Fibroblast of skin of left biceps (primary cell): ENCODE results near the gene PGK1.
"Not testable (repeated sequence)": the region's sequence is repeated elsewhere in the genome, so short reads cannot be mapped to it uniquely, and the experiment has no call there.

Experiments used
- DNase-seq, 2 experiments: peaks; one replicate each; pipeline ENCODE4 v3.0.0-alpha.2; 2013; ENCODE audit warnings: low read depth in 2 of 2

PGK1 gene

DNA sequence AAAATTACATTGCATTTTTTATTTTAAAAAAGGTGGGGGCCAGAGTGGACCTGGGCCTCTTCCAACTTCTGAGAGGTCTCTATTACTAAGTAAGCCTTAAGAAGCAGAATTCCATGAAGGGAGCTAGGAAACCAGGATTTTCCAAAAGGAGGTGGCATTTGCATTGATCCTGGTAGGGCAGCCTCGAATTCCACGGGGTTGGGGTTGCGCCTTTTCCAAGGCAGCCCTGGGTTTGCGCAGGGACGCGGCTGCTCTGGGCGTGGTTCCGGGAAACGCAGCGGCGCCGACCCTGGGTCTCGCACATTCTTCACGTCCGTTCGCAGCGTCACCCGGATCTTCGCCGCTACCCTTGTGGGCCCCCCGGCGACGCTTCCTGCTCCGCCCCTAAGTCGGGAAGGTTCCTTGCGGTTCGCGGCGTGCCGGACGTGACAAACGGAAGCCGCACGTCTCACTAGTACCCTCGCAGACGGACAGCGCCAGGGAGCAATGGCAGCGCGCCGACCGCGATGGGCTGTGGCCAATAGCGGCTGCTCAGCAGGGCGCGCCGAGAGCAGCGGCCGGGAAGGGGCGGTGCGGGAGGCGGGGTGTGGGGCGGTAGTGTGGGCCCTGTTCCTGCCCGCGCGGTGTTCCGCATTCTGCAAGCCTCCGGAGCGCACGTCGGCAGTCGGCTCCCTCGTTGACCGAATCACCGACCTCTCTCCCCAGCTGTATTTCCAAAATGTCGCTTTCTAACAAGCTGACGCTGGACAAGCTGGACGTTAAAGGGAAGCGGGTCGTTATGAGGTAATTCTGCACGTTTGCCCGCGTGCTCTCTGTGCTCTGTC is at the start of gene PGK1:
TSS of gene PGK1 (plus strand) at position 626 of the 824 bp plus-strand sequence. CDS start at position 719, 93 bp downstream.
- peak; percentile 95 for DNase-seq

GRCh38 chrX:78063687-78064086 is 40.4 kb upstream of the PGK1 start:
- no peak for DNase-seq

DNA sequence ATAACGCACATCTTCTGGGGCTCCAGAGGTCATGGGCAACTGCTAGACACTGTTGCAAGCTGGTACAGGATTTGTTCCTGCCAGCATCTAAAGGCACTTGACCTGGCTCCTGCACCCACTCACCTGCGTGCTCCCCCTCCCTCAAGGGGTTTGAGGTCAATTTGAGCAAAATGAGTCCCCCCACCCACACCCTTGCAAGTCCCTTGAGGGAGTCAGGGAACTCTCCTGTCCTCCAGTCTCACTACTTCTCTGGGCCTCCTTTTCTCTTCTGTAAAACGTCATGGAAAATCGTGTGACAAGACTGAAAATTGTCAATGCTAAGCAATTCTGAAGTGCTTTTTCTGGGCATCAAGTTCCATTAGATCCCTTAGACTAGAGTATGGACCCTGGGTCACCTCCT is 39.9 kb upstream of the PGK1 start:
- no peak for DNase-seq

GRCh38 chrX:78064698-78065601 is 39.1 kb upstream of the PGK1 start:
- DNase-seq: peak; percentile 24 to 30

DNA sequence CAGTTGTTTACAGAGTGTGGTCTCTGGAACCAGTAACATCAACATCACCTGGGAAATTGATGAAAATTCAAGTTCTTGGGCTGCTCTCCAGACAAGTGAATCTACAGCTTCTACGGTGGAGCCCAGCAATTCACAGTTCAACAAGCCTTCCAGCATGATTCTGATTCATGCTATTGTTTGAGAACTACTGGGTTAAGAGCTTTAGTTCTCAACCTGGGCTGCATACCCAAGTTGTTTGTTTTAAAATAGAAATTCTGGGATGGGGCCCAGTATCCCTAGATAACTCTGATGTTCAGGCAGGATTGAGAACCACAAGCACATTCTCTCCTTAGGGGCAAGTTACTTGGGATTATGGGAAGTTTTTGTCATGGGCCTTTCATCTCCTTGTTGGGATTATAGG is 37.9 kb upstream of the PGK1 start:
- no peak for DNase-seq

DNA sequence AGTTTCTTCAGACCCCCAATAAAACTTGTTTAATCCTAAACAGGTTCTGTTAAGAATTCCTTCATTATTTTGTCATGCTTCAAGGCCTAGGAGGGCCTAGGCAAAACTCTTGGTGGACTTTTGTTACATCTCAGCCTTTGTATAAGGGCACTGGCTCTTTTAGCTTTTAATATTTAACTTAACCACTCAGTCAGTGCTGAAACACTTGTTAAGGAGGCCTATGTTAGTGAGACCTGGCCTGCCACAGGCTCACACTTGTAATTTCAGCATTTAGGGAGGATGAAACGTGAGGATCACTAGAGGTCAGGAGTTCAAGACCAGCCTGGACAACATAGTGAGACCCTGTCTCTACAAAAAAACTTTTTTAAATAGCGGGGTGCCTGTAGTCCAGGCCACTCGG is 32.7 kb upstream of the PGK1 start:
- no peak for DNase-seq

DNA sequence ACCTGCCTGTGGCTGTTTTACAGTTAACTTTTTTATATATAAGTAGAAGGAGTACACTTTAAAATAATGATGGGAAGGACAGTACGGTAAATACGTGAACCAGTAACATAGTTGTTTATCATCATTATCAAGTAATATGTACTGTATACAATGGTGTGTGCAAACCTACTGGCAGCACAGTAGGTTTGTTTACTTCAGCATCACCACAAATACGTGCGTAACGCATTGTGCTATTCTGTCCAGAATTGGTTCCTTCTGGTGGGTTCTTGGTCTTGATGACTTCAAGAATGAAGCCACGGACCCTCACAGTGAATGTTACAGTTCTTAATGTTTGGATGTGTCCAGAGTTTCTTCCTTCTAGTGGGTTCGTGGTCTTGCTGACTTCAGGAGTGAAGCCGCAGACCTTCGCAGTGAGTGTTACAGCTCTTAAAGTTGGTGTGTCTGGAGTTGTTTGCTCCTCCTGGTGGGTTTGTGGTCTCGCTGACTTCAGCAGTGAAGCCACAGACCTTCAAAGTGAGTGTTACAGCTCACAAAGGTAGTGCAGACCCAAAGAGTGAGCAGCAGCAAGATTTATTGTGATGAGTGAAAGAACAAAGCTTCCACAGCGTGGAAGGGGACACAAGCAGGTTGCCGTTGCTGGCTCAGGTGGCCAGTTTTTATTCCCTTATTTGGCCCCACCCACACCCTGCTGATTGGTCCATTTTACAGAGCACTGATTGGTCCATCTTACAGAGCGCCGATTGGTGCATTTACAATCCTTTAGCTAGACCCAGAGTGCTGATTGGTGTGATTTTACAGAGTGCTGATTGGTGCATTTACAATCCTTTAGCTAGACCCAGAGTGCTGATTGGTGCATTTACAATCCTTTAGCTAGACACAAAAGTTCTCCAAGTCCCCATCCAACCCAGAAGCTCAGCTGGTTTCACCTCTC is 30.6 kb upstream of the PGK1 start:
- not testable (repeated sequence) for DNase-seq

- DNase-seq: no peak
Observed at GRCh38 chrX:78074088-78074487, 30.0 kb upstream of the PGK1 start.

GRCh38 chrX:78075787-78076389 is 28.2 kb upstream of the PGK1 start:
- DNase-seq: no peak

- DNase-seq: not testable (repeated sequence)
Observed at GRCh38 chrX:78081413-78081812, 22.6 kb upstream of the PGK1 start.

GRCh38 chrX:78092296-78092695 is 11.8 kb upstream of the PGK1 start:
- no peak for DNase-seq

- DNase-seq: no peak
Observed at GRCh38 chrX:78098108-78098507, 5.9 kb upstream of the PGK1 start.

DNA sequence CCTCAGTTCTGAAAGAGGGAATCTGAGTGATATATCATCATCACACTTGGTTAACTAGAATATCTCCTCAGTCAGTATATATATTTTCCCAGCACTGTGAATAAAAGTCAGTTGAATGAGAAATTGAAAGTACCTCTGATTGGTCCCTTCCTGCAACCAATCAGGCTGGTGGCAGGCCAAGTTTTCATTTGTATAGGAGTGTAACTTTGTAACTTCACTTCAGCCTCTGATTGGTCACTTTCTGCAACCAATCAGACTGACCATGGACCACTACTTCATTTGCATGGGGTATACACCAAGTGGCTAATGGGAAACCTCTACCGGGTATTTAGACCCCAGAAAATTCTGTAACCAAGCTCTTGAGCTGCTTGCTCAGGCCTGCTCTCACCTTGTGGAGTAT is 2.0 kb upstream of the PGK1 start:
- no peak for DNase-seq

DNA sequence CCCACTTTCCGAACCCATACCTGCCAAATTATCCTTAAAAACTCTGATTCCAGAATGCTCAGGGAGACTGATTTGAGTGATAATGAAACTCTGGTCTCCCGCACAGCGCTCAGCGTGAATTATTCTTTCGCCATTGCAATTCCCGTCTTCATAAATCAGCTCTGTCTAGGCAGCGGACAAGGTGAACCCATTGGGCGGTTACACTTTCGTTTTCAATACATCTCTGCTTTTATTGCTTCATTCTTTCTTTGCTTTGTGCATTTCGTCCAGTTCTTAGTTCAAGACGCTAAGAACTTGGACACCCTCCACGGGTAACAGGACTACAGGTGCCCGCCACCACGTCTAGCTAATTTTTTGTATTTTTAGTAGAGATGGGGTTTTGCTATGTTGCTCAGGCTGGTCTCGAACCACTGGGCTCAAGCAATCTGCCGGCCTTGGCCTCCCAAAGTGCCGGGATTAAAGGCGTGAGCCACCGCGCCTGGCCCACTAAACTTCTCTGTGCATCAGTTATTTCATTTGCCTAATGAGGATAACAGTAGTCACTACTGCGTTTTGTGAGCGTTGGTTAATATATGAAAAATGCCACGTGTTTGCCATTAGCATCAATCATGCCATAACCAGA is 936 bp upstream of the PGK1 start:
- DNase-seq: no peak

- no peak for DNase-seq
Observed at GRCh38 chrX:78104447-78105176, 564 bp downstream of the PGK1 start.

GRCh38 chrX:78105944-78106650 is 2.0 kb downstream of the PGK1 start:
- DNase-seq: no peak

GRCh38 chrX:78106651-78106986 is 2.6 kb downstream of the PGK1 start:
- DNase-seq: no peak

GRCh38 chrX:78109458-78109857 is 5.4 kb downstream of the PGK1 start:
- no peak for DNase-seq

DNA sequence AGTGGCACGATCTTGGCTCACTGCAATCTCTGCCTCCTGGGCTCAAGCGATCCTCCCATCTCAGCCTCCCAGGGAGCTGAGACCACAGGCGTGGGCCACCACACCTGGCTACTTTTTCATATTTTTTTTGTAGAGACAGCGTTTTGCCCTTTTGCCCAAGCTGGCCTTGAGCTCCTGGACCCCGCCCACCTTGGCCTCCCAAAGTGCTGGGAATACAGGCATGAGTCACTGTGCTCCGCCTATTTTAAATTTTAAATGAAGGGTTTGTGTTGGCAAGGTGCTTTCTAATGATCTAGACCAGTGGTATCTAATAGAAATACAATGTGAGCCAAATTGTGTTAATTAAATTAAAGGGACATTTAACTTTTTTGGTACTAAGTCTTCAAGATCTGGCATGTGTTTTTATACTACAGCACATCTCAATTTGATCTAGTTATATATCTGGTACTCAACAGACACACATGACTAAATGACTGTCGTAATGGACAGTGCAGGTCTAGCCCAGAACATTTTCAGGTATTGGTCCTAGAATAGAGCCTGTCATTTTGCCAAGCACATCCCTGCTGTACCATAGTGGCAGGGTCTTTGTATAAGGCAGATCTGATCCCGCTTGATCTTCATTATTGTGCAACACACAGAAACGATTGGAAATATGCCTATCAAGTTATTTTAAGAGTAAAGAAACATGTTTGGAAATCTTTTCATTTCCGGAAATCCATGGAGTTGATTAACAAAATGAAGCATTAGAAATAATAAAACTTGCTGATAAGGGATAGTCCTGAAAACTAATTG is 7.3 kb downstream of the PGK1 start:
- no peak for DNase-seq
